T-helper 17 cell (primary cell): ENCODE results near the gene MYH9. TPM values are rescaled to one million over a fixed set of nuclear protein-coding genes. Genes with fewer than 3 reads are reported as not detected.
A peak's percentile ranks its signal among the peaks of the same experiment; 100 is the strongest.

ENCODE experiments used
- ATAC-seq: fragments of 150-1000 bp; cut with Tn5 transposase; 2 replicates; pipeline ENCODE4 v1.10.0; 2021; ENCODE audit warnings: mild to moderate bottlenecking, moderate library complexity
- DNase-seq, 3 donors: peaks; one replicate each; pipeline versions ENCODE4 v3.0.0 to v3.0.0-alpha.2; 2020 to 2021
- H3K9me3 ChIP-seq: one replicate; pipeline ENCODE4 v1.7.0; 2013; ENCODE audit warnings: low read length, mild to moderate bottlenecking; ENCODE audit not compliant: control insufficient read depth, poor library complexity, severe bottlenecking
- H3K27ac Mint-ChIP-seq: one replicate; pipeline ENCODE4 v1.8.0; 2022; ENCODE audit warnings: mild to moderate bottlenecking, moderate library complexity, mixed read lengths
- H3K27me3 Mint-ChIP-seq: one replicate; pipeline ENCODE4 v1.8.0; 2022; ENCODE audit warnings: mixed read lengths
- H3K36me3 Mint-ChIP-seq: one replicate; pipeline ENCODE4 v1.8.0; 2022; ENCODE audit warnings: low read depth, mixed read lengths
- H3K4me1 Mint-ChIP-seq: one replicate; pipeline ENCODE4 v1.8.0; 2022; ENCODE audit warnings: mild to moderate bottlenecking, mixed read lengths
- H3K4me3 Mint-ChIP-seq: one replicate; pipeline ENCODE4 v1.8.0; 2022; ENCODE audit warnings: mild to moderate bottlenecking, moderate library complexity, mixed read lengths
- total RNA-seq, 4 donors: library from RNA in 2 of 4; stranded (reverse) in 2 of 4; gene quantifications; one replicate each; pipeline ENCODE4 v1.2.3 and lab custom pipeline; 2022 to 2026

The MYH9 gene
- total RNA-seq, 2 donors from 2014 or later, result 1,038 to 1,220 TPM

- H3K27me3 Mint-ChIP-seq, result no peaks in the 10 kb centered on the region
- peak overlapping the region; percentile 100 for H3K27ac Mint-ChIP-seq
- peak; percentile 56 for ATAC-seq
- peaks cover 72% of the 10 kb centered on the region for H3K4me1 Mint-ChIP-seq
- peaks cover 7% of the 10 kb centered on the region for H3K36me3 Mint-ChIP-seq
- H3K9me3 ChIP-seq, result no peaks in the 10 kb centered on the region
- DNase-seq, result no peak
- peak overlapping the region; percentile 82 for H3K4me3 Mint-ChIP-seq
Measured at GRCh38 chr22:36352803-36353507, 34.8 kb downstream of the MYH9 start.

- H3K4me1 Mint-ChIP-seq, result peaks cover 68% of the 10 kb centered on the region
- no peaks in the 10 kb centered on the region for H3K27me3 Mint-ChIP-seq
- ATAC-seq (no peak), DNase-seq (no peak)
- H3K36me3 Mint-ChIP-seq, result peaks cover 8% of the 10 kb centered on the region
- H3K27ac Mint-ChIP-seq, result peak overlapping the region; percentile 100
- peak overlapping the region; percentile 82 for H3K4me3 Mint-ChIP-seq
- no peaks in the 10 kb centered on the region for H3K9me3 ChIP-seq
Measured at GRCh38 chr22:36351921-36352802, 35.6 kb downstream of the MYH9 start.

- no peaks in the 10 kb centered on the region for H3K9me3 ChIP-seq
- Mint-ChIP-seq H3K27me3 (no peaks in the 10 kb centered on the region), H3K4me3 (peak overlapping the region; percentile 76), H3K27ac (peak overlapping the region; percentile 100), H3K4me1 (peaks cover 64% of the 10 kb centered on the region), H3K36me3 (peaks cover 4% of the 10 kb centered on the region)
- DNase-seq (no peak), ATAC-seq (peak; percentile 21)
Measured at GRCh38 chr22:36350751-36351594, 36.8 kb downstream of the MYH9 start.

- no peaks in the 10 kb centered on the region for H3K9me3 ChIP-seq
- Mint-ChIP-seq H3K4me1 (peaks cover 57% of the 10 kb centered on the region), H3K27ac (peak overlapping the region; percentile 100), H3K36me3 (peaks cover 2% of the 10 kb centered on the region), H3K27me3 (no peaks in the 10 kb centered on the region), H3K4me3 (no peak overlapping the region)
- DNase-seq, result no peak
- ATAC-seq, result no peak
Measured at GRCh38 chr22:36349726-36350125, 38.0 kb downstream of the MYH9 start.

GRCh38 chr22:36348760-36349159, 39.0 kb downstream of the MYH9 start:
- no peaks in the 10 kb centered on the region for H3K27me3 Mint-ChIP-seq
- peaks cover 58% of the 10 kb centered on the region for H3K4me1 Mint-ChIP-seq
- peak overlapping the region; percentile 66 for H3K4me3 Mint-ChIP-seq
- peak; percentile 27 for ATAC-seq
- peak overlapping the region; percentile 100 for H3K27ac Mint-ChIP-seq
- no peak for DNase-seq
- H3K36me3 Mint-ChIP-seq, result peaks cover 2% of the 10 kb centered on the region
- H3K9me3 ChIP-seq, result no peaks in the 10 kb centered on the region

- H3K4me3 Mint-ChIP-seq, result no peak overlapping the region
- no peaks in the 10 kb centered on the region for H3K9me3 ChIP-seq
- peak overlapping the region; percentile 98 for H3K27ac Mint-ChIP-seq
- no peak for DNase-seq
- H3K4me1 Mint-ChIP-seq, result peaks cover 56% of the 10 kb centered on the region
- ATAC-seq, result no peak
- no peaks in the 10 kb centered on the region for H3K27me3 Mint-ChIP-seq
- peaks cover 2% of the 10 kb centered on the region for H3K36me3 Mint-ChIP-seq
Measured at GRCh38 chr22:36347094-36347493, 40.7 kb downstream of the MYH9 start.

GRCh38 chr22:36344106-36344827, 43.5 kb downstream of the MYH9 start:
- Mint-ChIP-seq H3K27me3 (no peaks in the 10 kb centered on the region), H3K4me1 (peaks cover 64% of the 10 kb centered on the region), H3K27ac (peak overlapping the region; percentile 98)

GRCh38 chr22:36343720-36344105, 44.1 kb downstream of the MYH9 start:
- Mint-ChIP-seq H3K36me3 (peaks cover 6% of the 10 kb centered on the region), H3K27me3 (no peaks in the 10 kb centered on the region), H3K27ac (peak overlapping the region; percentile 98), H3K4me1 (peaks cover 65% of the 10 kb centered on the region), H3K4me3 (no peak overlapping the region)
- no peak for DNase-seq
- no peak for ATAC-seq
- H3K9me3 ChIP-seq, result no peaks in the 10 kb centered on the region

More at GRCh38 chr22:36344106-36344827, 43.5 kb downstream of the MYH9 start:
- Mint-ChIP-seq H3K36me3 (peaks cover 6% of the 10 kb centered on the region), H3K4me3 (peak overlapping the region; percentile 82)
- H3K9me3 ChIP-seq, result no peaks in the 10 kb centered on the region
- DNase-seq (no peak), ATAC-seq (peak; percentile 38)

GRCh38 chr22:36343070-36343719, 44.6 kb downstream of the MYH9 start:
- Mint-ChIP-seq H3K27ac (peak overlapping the region; percentile 98), H3K4me1 (peaks cover 66% of the 10 kb centered on the region), H3K4me3 (no peak overlapping the region), H3K36me3 (peaks cover 6% of the 10 kb centered on the region), H3K27me3 (no peaks in the 10 kb centered on the region)
- DNase-seq (no peak), ATAC-seq (no peak)
- H3K9me3 ChIP-seq, result no peaks in the 10 kb centered on the region

- DNase-seq (no peak), ATAC-seq (no peak)
- H3K4me3 Mint-ChIP-seq, result peak overlapping the region; percentile 70
- peaks cover 10% of the 10 kb centered on the region for H3K36me3 Mint-ChIP-seq
- H3K4me1 Mint-ChIP-seq, result peaks cover 69% of the 10 kb centered on the region
- no peaks in the 10 kb centered on the region for H3K9me3 ChIP-seq
- H3K27me3 Mint-ChIP-seq, result no peaks in the 10 kb centered on the region
- peak overlapping the region; percentile 98 for H3K27ac Mint-ChIP-seq
Measured at GRCh38 chr22:36341640-36342041, 46.1 kb downstream of the MYH9 start.

GRCh38 chr22:36340621-36341020, 47.1 kb downstream of the MYH9 start:
- peak overlapping the region; percentile 98 for H3K27ac Mint-ChIP-seq
- H3K27me3 Mint-ChIP-seq, result no peaks in the 10 kb centered on the region
- H3K4me1 Mint-ChIP-seq, result peaks cover 72% of the 10 kb centered on the region
- peaks cover 10% of the 10 kb centered on the region for H3K36me3 Mint-ChIP-seq
- H3K9me3 ChIP-seq, result no peaks in the 10 kb centered on the region
- DNase-seq (no peak), ATAC-seq (no peak)
- H3K4me3 Mint-ChIP-seq, result peak overlapping the region; percentile 82
